ENCODE data around the gene SLX9. TPM values are rescaled to one million over a fixed set of nuclear protein-coding genes. Genes with fewer than 3 reads are reported as not detected.

Gene SLX9
- polyA plus RNA-seq, 1 donor, result 21.2 TPM

DNA sequence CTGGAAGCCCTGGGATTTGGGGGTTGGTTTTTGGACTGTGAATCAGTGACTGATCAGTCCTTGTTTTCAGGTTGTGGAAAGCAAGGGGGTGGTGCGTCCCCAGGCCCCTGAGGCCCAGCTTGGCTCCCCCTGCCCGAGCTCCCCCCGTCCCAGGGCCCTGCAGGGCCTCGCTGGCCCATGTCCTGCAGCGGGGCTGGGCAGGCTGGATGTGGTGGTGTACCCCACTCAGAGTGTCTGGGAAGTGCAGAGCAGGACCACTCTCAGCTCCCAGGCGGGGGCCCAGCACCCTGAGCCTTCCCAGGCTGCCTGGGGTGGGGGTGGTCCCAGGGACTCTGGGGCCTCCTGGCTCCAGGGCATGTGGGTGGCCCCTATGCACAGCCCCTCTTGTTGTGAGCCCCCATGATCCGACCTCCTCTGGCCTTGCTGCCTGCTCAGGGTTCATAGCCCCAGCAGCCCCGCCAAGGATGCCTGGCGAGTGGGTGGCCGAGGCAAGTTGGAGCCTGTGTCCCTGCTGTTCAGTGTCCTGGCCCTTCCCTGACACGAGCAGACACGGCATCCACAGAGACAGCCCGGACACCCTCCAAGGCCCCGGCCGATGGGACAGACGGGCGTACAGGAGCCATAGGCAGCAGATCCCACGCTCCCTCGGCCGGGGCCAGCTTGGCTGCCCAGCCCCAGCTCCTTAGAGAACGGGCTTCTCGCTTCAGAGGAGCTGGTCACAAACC is 37.9 kb downstream of the SLX9 start:
- no peak for DNase-seq

DNA sequence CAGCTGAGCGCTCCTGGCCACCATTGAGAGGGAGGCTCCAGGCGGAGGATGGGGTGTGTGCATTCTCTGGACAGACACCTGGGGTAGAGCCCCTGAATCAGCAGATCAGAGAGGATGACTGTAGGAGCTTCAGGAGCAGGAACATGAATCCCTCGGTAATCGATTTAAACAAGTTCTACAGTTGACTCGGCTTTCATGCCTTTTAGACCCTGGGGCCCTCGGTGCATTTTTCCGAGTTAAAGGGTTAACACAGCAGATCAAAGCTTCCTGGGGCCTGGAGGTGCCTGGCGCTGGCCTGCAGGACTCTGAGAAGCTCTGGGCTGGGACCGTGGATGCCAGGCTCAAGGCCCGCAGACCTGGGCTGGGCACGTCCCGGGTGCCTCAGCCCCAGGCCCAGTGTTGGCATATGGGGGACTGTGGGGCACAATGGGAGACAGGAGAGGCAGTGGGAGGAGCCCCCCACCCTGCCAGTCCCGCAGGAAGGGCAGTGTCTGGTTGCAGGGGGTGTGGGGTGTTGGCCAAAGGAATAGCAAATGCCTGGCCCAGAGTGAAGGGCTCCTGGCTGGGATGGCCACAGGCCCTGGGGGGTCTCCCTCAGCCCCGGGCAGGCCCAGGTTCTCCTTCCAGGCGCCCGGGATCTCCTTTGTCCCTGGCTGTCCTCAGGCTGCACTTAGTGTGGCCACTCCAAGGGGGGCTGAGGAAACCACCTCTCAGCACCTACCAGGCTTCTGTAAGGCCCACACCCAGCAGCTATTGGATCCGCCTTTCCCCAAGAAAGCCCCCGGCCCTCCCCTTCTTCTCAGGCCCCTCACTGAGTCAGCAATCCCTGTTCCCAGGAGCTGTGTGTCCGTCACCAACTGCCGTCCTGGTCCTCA is 40.1 kb downstream of the SLX9 start:
- DNase-seq, result no peak

DNA sequence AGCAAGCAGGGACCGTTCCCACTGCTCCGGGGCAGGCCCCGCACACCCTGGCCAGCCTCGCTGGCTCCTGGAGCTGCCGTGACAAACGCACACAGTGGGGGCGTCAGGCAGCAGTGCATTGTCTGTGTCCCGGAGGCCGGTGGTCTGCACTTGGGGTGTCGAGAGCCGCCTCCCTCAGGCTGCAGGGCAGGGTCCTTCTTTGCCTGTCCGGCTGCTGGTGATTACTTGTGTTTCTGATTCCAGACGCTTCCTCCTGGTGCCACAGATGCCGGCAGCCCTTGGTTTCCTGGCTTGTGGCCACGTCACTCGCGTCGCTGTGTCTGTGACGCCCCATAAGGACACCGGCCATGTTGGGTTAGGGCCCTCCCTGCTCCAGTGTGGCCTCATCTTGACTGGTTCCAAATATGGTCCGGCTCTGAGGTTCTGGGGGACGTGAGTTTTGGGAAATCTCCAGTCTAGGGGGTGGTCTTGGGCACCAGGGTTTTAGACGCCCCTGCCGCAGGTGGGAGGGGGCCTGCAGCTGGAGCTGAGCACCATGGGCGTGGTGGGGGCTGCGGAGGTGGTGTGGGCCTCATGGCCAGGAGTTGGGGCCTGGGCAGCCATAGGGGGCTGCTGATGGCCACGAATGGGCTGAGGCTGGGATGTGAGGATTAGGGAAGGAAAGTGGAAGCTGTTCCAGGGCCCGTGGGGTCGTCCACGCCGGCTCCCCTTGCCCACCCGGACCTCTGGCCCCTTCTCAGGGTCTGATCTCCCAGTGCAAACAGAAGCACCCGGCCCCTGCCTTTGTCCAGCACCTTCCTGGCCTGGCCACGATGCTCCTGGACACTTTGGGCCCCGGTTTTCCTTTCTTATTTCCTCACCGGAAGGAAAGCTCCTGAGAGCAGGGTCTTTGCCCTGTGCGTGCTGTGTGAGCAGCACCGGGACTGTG is 41.0 kb downstream of the SLX9 start:
- DNase-seq, result no peak

DNA sequence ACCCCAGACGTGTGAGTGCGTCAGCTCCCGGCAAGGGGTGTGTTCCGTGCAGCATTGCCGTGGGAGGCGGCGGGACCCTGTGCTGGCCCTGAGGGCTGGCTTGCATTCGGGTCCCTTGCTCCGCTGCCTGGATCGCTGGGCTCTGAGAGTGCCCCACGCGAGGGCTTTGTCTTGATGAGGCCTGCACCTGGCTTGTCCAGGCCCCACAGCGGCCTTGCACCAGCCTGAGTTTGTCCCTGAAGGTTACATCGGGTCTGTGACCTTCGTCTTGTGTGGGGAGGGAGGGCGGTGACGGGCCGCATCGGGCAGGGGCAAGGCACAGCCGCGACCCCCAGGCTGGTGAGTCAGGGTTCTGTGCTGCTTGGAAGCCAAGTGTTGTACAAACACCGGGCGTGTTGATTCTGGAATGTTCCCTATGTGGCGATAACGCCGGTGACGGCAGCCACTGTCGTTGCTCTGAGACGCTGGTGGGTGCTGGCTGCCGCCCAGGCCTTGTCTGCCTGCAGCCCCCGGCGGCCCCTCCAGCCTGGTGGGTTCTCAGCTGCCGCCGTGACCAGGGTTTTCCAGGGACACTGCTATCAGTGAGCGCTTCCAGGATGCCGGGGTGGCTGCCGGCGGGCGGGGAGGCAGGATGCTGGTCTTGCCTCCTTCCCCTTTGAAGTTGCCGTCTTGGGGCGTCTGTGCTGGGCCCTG is 42.9 kb downstream of the SLX9 start:
- no peak for DNase-seq

DNA sequence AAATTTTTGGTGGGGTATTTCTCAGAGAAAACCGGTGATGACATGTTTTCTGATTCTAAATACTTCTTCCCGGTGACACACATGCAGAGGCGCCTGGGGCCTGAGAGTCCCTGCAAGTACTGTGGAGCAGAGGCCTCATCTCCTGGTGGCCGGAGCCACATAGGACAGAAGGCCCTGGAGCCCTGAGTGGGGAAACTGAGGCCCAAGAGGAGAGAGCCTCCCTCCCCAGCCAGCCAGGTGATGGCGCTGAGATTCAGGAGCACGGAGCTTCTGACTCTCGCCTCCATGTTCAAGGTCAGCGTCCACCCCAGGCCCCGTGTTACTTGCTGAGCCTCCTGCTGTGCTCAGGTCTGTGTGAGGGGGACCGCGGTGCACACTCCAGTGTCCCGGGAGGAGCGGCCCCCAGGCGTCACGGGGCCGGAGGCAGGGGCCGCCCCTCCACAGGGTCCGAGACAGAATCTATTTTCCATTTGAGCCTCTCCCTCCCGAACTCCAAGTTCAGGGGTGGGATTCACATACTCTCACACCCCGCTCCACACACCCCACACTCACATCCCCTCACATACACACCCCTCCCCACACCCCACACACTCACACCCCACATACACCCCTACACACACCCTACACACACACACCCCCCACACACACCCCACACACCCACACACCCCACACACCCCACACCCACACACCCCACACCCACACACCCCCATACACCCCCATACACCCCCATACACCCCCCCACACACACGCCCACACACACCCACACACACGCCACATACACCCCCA is 43.8 kb downstream of the SLX9 start:
- DNase-seq, result no peak

DNA sequence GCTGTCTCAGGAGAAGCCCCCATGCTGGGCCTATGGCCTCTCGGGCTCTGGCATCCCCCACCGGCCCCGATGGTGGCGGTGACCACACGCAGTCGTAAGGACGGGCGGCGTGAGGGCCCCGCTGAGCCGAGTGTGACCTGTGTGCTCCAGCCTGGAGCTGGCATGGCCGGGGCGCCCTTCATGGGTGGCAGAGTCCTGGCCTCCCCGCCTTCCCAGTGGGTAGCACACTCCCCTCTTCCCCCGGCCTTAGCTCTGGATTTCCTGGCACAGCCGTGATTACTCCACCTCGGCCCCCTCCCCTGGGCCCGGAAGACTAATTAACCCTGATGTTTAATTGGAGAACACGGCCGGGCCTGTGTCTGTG is 44.6 kb downstream of the SLX9 start:
- DNase-seq, result no peak

DNA sequence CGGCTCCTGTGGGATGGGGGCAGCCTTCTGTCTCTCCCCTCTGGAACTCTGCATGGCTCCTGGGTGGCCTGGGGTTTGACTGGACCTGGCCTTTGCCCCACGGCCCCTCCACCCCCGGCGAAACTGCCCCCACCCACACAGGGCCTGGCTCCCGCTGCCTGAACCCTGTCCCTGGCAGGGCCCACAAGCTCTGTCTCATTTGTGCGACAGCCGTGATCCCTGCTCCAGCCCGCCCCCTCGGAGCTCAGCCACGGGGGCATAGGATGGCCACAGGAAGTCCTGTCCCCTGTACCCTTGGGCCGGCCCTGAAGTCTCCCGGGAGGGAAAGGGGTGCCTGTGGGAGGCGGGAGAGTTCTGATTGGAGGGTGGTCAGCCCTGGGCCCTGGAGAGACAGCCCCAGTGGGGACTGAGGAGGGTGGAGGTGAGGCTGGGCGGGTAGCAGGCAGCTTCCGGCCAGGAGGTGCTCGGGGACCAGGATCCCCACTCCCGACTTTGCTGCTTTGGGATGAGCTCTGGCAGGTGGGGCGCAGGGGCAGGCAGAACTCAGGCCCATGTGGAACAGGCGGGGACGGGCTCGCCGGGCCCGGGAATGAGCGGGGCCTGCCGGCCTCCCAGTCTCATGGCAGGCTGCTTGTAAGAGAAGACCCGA is 45.1 kb downstream of the SLX9 start:
- DNase-seq, result no peak

DNA sequence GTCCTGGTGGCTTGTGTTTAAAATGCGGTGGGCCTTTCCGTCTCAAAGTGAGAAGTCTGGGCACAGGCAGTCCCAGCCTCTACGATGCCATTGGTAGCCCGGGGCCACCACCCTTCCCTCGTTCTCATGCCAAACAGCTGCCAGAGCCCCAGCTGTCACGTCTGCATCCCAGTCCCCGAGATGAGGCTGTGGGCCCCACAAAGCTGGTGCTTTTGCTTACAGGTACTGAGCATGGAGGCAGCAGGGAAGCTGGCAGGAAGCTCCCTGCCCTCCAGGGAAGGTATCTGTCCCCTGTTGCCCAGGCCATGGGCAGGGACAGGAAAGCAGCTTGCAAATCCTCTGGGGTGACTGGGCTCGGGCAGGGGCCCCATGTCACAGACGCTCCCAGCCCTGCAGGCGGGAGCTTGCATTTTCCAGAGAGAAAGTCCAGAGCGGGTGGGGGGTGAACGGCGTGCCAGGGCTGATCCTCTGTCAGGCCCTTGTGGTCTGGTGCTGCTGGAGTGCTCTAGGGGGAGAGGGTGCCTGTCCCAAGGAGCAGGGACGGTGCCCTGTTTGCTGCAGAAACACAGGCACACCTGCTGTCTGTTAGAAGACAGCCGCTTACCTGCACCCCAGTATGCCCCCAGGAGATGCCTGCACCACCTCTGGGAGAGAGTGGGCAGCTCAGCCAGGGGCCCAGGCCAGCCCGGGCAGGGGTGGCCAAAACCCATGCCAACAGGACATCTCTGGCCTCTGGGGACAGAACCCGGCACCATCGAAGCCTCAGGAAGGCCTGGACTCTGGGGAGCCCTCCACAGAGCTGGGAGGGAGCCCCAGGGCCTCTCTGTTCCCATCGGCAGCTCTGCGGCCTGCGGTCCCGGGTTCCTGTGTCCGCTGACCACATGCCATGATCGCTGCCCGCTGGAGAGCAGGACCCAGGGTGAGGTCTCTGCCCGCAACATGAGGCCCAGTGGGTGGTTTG is 45.9 kb downstream of the SLX9 start:
- DNase-seq, result no peak

DNA sequence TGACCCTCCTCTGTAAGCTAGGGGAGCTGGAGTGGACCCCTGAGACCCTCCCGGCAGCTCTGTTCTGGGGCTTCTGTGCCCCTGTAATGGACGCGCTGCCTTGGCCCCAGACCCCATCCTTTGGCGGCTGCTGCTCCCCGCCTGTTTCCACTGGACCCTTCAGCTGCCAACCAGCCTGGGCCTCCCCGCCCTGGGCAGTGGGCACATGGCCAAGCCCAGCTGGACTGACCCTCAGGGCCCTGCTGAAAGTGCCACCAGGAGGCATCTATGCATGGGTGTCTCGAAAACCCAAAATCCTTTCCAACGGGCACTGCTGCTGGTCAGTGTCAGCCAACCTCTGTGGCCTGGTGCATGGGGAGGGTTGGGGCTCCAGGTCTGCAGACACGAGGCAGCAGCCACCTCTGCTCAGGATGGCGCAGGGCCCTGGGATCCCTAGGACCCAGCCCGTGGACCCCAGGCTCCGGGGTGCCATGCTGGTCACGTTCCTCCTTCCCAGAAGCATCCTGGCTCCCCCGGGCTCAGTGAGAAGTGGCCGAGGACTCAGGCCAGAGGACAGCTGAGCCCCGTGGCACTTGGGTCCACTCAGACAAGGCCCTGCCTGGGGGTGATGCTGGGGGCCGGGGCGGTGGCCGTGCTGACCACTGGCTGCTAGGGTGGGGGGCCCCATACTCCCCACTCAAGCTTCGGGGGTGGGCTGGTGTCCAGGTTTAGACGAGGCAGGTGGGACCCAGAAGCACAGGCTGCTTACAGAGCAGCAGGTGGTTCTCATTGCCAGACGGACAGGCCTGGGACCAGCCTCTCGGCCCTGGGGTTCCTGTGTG is 46.9 kb downstream of the SLX9 start:
- DNase-seq, result no peak

DNA sequence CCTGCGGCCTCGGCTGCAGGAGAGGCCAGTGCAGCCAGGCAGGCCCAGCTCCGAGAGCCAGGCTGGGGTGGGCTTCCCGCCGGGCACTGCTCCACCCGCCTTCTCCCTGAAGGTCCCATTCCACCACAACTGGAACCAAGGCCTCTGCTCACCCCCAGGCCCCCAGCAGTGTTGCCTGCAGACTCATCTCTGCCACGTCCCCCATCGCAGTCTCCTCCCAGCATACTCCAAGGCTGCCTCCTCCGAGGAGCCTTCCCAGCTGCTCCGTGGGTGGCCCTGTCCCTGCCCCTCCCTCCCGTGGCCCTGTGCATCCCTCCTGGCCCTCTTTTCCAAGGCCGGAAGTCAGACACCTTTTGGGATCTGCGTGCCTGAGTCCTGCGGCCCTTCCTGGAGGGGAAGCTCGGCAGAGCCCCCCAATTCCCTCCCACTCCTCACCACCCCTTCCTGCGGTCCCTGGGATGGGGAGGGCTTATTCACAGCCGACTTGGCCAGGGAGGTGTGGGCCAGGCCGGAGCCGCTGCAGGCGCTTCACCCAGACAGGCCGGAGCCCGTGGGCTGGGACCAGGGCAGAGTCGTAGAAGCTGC is 47.6 kb downstream of the SLX9 start:
- DNase-seq, result no peak

DNA sequence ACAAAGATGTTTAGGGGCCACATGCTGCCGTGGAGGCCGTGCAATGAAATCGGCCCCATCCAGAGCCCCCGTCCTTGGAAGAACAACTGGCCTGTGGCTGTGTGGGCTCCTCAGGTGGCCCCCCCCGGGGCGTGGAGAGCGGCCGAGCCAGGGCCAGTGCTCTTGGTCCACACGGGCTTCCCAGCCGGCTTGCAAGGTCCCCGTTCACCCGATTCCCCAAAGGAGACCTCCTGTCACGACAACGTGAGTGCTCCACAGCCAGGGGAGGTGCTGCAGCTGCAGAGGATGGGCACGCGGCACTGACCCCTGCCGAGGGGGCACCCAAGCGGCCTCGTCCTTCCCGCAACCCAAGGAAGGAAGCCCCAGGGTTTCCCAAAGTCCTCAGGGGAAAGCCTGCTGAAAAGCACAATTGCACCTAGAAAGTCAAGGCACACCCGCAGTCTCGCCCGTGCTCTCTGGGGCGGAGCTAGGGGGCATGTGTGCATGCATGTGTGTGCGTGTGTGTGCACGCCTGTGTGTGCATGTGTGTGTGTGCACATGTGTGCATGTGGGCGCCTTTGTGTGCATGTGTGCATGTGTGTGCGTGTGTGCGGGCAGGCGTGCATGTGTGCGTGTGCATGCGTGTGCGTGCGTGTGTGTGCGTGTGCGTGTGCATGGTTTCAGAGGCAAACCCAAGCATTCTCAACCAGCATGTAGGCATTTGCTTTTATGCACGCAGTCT is 48.2 kb downstream of the SLX9 start:
- no peak for DNase-seq

DNA sequence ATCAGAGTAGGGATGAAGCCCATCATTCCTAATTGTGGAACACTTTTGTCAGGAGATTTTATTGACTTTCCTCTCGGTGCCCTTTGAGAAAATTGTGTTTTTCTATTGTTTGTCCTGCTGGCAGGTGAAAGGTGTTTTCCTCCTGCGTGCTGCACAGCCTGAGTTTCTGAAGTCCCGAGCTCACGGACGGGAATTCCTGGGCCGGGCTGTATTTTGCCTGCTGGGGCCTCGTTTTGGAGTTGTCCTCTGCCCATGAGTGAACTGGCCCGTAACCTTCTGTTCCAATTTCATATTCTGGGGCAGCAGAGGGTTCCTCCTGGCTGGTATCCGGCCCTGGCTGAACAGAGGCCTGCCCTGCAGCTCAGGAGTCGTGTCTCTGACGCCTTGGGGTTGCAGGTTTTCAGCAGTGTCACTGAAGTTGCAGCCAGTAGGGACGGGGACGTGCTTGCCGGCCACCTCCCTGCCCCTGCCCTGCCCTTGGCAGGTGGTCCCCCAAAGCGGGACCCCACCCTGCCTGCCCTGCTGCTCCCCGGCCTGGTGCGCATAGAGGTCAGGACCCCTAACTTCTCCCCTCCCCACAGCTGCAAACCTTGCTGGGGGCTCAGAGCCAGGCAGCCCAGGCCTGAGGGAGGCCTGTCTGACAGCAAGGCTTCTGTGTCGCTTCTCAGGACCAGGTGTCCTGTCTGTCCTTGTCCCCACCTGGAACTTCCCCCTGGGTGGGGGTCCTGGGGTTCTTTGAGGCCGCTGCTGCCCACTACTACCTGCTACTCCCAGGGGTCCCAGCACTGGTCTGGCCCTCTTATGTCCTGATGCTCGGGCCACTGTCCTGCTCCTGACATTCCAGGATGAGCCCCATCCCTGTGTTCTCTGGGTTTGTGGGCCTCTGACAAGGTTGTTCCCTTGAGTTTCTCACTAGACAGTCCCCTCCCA is 49.0 kb downstream of the SLX9 start:
- DNase-seq, result no peak

DNA sequence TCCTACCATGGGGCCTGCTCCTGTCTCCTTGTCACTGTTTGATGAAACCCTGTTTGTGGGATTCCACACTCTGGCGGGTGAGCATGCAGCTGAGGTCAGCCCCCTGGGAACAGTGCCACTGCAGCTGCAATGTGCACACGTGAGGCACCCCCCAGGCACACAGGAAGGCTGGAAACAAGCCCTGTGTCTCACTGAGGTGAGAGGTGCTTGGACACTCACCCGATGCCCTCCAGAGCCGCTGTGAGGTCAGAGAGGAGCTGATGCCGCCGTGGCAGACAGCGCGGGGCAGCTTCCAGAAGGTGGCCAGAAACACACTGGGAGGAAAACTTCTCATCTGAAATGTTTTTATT is 49.7 kb downstream of the SLX9 start:
- no peak for DNase-seq

DNA sequence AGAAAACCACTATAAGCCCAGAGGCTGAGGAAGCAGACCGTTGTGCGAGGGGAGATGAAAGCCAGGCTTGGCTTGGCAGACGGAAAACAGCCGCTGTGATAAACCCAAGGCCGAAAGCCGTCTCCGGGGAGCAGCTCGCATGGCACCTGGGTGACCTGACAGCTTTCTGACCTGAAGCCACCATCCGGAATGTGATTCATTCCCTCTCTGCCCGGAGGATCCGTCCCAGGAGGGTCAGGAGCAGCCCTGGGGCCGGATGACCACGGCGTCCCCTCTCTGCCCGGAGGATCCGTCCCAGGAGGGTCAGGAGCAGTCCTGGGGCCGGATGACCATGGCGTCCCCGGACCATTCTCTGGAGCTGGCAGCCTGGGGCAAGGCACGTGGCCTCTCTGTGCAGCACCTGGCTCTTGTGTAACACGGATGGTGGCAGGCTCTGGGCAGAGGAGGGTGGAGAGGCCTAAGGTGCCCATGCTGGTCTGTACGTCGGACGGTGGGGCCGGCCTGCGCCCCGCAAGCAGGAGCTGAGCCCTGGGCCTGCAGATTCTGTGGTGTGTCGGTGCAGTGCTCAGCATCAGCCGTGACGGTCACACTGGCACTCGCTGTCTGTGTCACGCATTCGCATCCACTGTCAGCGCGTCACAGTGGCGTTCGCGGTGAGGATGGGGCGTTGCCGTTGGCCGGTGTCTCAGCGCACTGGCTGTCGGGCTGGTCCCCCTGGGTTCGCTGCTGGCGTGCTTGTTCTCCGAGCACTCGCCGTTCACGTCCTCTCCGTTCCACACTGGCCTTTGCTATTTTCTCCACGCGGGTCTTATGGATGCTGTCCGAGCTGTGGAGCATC is 50.3 kb downstream of the SLX9 start:
- DNase-seq, result no peak

DNA sequence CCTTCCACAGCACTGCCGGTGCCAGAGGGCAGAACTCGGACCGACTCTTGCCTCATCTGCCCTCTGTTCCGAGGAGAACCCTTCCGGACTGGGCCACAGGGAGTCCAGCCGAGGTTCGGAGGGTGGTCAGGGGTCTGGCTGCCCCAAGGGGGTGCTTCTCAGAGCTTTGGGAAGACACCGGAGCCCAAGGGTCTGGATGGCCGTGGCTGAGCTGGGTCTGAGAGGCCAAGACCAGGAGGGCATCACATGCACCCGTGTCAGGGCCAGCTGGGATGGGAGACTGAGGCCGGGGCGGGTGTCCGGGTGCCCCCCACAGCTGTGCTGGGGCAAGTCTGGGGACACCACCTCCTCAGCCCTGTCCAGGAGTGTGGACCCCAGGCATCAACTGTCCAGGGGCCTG is 51.1 kb downstream of the SLX9 start:
- no peak for DNase-seq
